Kidney epithelial cell (primary cell): ENCODE results near the gene FOXB2. TPM values are rescaled to one million over a fixed set of nuclear protein-coding genes. Genes with fewer than 3 reads are reported as not detected.
"Not testable (repeated sequence)": the region's sequence is repeated elsewhere in the genome, so short reads cannot be mapped to it uniquely, and the experiment has no call there.

Experiments used
- DNase-seq: peaks from one replicate; pipeline ENCODE4 v3.0.0-alpha.2; 2010; ENCODE audit warnings: low read depth
- H3K27me3 ChIP-seq: 2 replicates; pipeline ENCODE4 v1.6.0; 2011; ENCODE audit warnings: low read length; ENCODE audit not compliant: control insufficient read depth, insufficient read depth
- H3K36me3 ChIP-seq: 2 replicates; pipeline ENCODE4 v1.5.1; 2011; ENCODE audit warnings: low read length; ENCODE audit not compliant: control insufficient read depth, insufficient read depth
- H3K4me3 ChIP-seq: 2 replicates; pipeline ENCODE4 v1.5.1; 2011; ENCODE audit warnings: low read depth, mild to moderate bottlenecking, control low read depth, low read length
- total RNA-seq: library from RNA; depleted of rRNA; stranded (reverse); fragments of >200 nt; gene quantifications from 2 replicates; pipeline ENCODE4 v1.2.3, GENCODE V29; 2015
- TF ChIP-seq, protein P1 (sequence below): IDR thresholded peaks from 2 replicates; pipeline ENCODE4 v1.5.1; 2011; ENCODE audit warnings: mild to moderate bottlenecking, moderate library complexity, low read length, control low read depth, inconsistent platforms; ENCODE audit not compliant: insufficient read depth, poor library complexity, severe bottlenecking

Gene FOXB2
- total RNA-seq, 1 donor from 2014 or later = not detected

GRCh38 chr9:77028478-77028877 lies 9.0 kb downstream of the FOXB2 start:
- Histone ChIP-seq H3K27me3 (peaks cover 20% of the 10 kb centered on the region), H3K4me3 (no peak overlapping the region), H3K36me3 (no peaks in the 10 kb centered on the region)
- DNase-seq = no peak
- TF ChIP-seq, protein P1, sequence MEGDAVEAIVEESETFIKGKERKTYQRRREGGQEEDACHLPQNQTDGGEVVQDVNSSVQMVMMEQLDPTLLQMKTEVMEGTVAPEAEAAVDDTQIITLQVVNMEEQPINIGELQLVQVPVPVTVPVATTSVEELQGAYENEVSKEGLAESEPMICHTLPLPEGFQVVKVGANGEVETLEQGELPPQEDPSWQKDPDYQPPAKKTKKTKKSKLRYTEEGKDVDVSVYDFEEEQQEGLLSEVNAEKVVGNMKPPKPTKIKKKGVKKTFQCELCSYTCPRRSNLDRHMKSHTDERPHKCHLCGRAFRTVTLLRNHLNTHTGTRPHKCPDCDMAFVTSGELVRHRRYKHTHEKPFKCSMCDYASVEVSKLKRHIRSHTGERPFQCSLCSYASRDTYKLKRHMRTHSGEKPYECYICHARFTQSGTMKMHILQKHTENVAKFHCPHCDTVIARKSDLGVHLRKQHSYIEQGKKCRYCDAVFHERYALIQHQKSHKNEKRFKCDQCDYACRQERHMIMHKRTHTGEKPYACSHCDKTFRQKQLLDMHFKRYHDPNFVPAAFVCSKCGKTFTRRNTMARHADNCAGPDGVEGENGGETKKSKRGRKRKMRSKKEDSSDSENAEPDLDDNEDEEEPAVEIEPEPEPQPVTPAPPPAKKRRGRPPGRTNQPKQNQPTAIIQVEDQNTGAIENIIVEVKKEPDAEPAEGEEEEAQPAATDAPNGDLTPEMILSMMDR = no peak

- Histone ChIP-seq H3K36me3 (no peaks in the 10 kb centered on the region), H3K27me3 (peaks cover 6% of the 10 kb centered on the region), H3K4me3 (no peak overlapping the region)
- TF ChIP-seq, protein P1 = no peak
- no peak for DNase-seq
Measured at GRCh38 chr9:77030045-77030444, 10.6 kb downstream of the FOXB2 start.

DNA sequence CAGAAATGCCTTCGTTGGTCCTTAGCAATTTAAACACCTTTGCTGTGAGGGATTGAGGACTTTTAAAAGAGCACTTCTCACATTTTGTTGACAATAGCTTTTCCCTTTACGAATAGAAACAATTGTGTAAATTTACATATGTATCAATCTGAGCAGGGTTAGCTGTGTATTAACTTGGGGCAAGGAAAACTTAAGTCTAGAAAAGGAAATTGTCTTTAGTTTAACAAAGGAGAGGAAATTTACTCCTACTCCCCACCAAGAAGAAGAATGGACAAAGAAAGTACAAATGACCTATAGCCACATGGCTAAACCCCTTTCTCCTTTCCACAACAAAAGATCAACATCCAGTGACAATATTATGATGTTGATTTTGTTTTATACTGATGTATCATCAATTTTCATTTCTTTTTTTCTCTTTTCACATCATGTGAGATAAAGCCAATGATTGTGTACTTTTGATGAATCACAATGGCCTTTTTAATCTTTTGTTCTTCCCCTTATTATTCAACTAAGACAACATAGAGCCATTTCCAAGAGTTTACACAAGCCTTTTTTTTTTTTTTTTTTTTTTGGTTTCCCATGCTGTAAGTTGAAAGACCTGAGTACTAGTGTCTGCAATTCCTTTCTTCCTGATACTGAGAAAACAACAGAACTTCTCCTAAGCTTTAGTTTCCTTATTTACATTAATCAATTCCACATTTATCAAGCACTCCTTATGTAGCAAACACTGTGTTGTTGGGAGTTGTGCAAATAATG lies 19.0 kb downstream of the FOXB2 start:
- Histone ChIP-seq H3K36me3 (no peaks in the 10 kb centered on the region), H3K27me3 (no peaks in the 10 kb centered on the region), H3K4me3 (no peak overlapping the region)
- no peak for DNase-seq
- TF ChIP-seq, protein P1 = no peak

DNA sequence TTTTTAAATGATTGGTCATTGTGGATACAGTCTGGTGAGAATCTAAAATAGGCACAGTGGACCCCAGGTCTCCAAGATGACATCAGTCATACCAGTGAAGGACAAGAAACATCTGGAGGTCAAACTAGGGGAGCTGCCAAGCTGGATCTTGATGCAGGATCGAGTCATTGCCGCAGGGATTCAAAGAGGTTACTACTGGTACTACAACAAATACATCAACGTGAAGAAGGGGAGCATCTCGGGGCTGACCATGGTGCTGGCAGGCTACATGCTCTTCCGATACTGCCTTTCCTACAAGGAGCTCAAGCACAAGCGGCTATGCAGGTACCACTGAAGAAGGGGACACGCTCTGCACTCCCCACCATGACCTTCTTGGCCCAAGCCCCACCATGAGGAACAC lies 20.9 kb downstream of the FOXB2 start:
- DNase-seq = no peak
- Histone ChIP-seq H3K36me3 (no peaks in the 10 kb centered on the region), H3K4me3 (no peak overlapping the region), H3K27me3 (no peaks in the 10 kb centered on the region)
- TF ChIP-seq, protein P1 = no peak

DNA sequence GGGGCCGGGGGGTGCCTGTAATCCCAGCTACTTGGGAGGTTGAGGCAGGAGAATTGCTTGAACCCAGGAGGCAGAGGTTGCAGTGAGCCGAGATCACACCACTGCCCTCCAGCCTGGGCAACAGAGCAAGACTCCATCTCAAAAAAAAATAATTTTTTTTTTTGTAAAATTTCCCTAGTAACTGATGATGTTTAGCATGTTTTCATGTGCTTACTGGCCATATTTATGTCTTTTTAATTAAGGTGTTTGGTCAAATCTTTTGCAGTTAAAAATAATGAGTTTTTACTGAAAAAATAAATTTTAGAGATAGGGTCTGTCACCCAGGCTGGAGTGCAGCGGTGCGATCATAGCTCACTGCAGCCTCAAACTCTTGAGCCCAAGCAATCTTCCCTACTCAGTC lies 24.3 kb downstream of the FOXB2 start:
- DNase-seq, H3K36me3 ChIP-seq, H3K27me3 ChIP-seq, H3K4me3 ChIP-seq: not testable (repeated sequence)

DNA sequence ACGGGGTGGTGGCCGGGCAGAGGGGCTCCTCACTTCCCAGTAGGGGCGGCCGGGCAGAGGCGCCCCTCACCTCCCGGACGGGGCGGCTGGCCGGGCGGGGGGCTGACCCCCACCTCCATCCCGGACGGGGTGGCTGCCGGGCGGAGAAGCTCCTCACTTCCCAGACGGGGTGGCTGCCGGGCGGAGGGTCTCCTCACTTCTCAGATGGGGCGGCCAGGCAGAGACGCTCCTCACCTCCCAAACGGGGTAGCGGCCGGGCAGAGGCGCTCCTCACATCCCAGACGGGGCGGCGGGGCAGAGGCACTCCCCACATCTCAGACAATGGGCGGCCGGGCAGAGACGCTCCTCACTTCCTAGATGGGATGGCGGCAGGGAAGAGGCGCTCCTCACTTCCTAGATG lies 41.2 kb downstream of the FOXB2 start:
- H3K27me3 ChIP-seq, H3K4me3 ChIP-seq, H3K36me3 ChIP-seq, DNase-seq: not testable (repeated sequence)

- TF ChIP-seq, protein P1 = no peak
- DNase-seq = no peak
- no peaks in the 10 kb centered on the region for H3K36me3 ChIP-seq
- no peak overlapping the region for H3K4me3 ChIP-seq
- no peaks in the 10 kb centered on the region for H3K27me3 ChIP-seq
Measured at GRCh38 chr9:77063645-77064285, 44.3 kb downstream of the FOXB2 start.
